OCI-LY1 (cell line): ENCODE measurements around the gene AP2A2.

Experiments used
- H2AFZ ChIP-seq: fragments of 200-600 bp; sonication (generic), shearing (Covaris generic); 2 replicates; pipeline ENCODE4 v1.6.0; 2014; ENCODE audit warnings: antibody characterized with exemption, mild to moderate bottlenecking, low read length
- H3F3A ChIP-seq: fragments of 200-600 bp; sonication (generic), shearing (Covaris generic); 2 replicates; pipeline ENCODE4 v1.6.0; 2014; ENCODE audit warnings: mild to moderate bottlenecking, antibody characterized with exemption, low read length, moderate library complexity; ENCODE audit not compliant: insufficient read depth
- H3K27ac ChIP-seq: fragments of 200-600 bp; sonication (generic); 2 replicates; pipeline ENCODE4 v1.5.1; 2014; ENCODE audit warnings: low read length, mixed run types, mild to moderate bottlenecking, low read depth; ENCODE audit not compliant: poor library complexity, severe bottlenecking
- H3K27me3 ChIP-seq: fragments of 200-600 bp; sonication (generic); 2 replicates; pipeline ENCODE4 v1.6.0; 2014; ENCODE audit warnings: antibody characterized with exemption, mild to moderate bottlenecking, low read length, moderate library complexity; ENCODE audit not compliant: insufficient read depth
- H3K36me3 ChIP-seq: fragments of 200-600 bp; sonication (generic); 2 replicates; pipeline ENCODE4 v1.6.1; 2014; ENCODE audit warnings: mild to moderate bottlenecking, antibody characterized with exemption, low read length, moderate library complexity, mixed read lengths; ENCODE audit not compliant: insufficient read depth
- H3K4me1 ChIP-seq: fragments of 200-600 bp; sonication (generic); 2 replicates; pipeline ENCODE4 v1.5.1; 2014; ENCODE audit warnings: mild to moderate bottlenecking, low read length, moderate library complexity; ENCODE audit not compliant: insufficient read depth, severe bottlenecking
- H3K4me2 ChIP-seq: fragments of 200-600 bp; sonication (generic), shearing (Covaris generic); 2 replicates; pipeline ENCODE4 v1.6.1; 2014; ENCODE audit warnings: low read length
- H3K4me3 ChIP-seq: fragments of 200-600 bp; sonication (generic); 2 replicates; pipeline ENCODE4 v1.5.1; 2014; ENCODE audit warnings: low read length, low read depth, mild to moderate bottlenecking, mixed read lengths; ENCODE audit not compliant: poor library complexity, severe bottlenecking
- H3K79me2 ChIP-seq: fragments of 200-600 bp; shearing (Covaris generic); 2 replicates; pipeline ENCODE4 v1.6.1; 2016; ENCODE audit warnings: mixed run types, low read length, mixed read lengths; ENCODE audit not compliant: insufficient read depth
- H3K9ac ChIP-seq: fragments of 200-600 bp; sonication (generic), shearing (Covaris generic); 2 replicates; pipeline ENCODE4 v1.6.1; 2014; ENCODE audit warnings: mild to moderate bottlenecking, low read length, mixed read lengths
- H3K9me2 ChIP-seq: fragments of 200-600 bp; sonication (generic), shearing (Covaris generic); 2 replicates; pipeline ENCODE4 v1.6.1; 2014; ENCODE audit warnings: low read depth, mild to moderate bottlenecking, low read length, mixed read lengths
- H3K9me3 ChIP-seq: fragments of 200-600 bp; shearing (Covaris generic); 2 replicates; pipeline ENCODE4 v1.6.1; 2014; ENCODE audit warnings: low read length, mixed read lengths
- H4K20me1 ChIP-seq: fragments of 200-600 bp; sonication (generic), shearing (Covaris generic); 2 replicates; pipeline ENCODE4 v1.6.0; 2016; ENCODE audit warnings: mild to moderate bottlenecking, low read length; ENCODE audit not compliant: insufficient read depth
- EZH2 ChIP-seq: fragments of 200-600 bp; sonication (generic), shearing (Covaris generic); IDR thresholded peaks from 2 replicates; pipeline ENCODE4 v1.8.0; 2017; ENCODE audit warnings: borderline replicate concordance, mixed run types, mild to moderate bottlenecking, antibody characterized with exemption, low read length, moderate library complexity, mixed read lengths
- TF ChIP-seq, protein P1 (sequence below): fragments of 200-600 bp; sonication (generic), shearing (Covaris generic); IDR thresholded peaks from 2 replicates; pipeline ENCODE4 v1.5.1; 2017; ENCODE audit warnings: mild to moderate bottlenecking, antibody characterized with exemption, low read length, moderate library complexity, mixed read lengths

Gene AP2A2

DNA sequence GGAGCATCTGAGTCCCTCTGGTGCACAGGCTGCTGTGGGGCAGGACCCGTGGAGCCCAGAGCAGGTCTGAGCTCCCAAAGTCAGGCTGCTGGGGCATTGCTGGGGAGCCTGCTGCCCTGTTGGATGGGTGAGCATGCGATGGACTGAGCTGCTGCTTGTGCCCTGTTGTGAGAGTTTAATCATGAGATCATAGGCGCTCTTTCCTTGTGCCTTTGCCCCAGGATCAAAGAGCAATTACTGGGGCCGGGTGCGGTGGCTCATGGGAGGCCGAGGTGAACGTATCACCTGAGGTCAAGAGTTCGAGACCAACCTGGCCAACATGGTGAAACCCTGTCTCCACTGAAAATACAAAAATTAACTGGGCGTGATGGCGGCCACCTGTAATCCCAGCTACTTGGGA is 73.3 kb downstream of the AP2A2 start:
- Histone ChIP-seq H3F3A (no peaks in the 10 kb centered on the region), H3K4me1 (no peaks in the 10 kb centered on the region), H3K9me3 (no peaks in the 10 kb centered on the region), H3K27ac (no peak overlapping the region), H3K36me3 (peaks cover 43% of the 10 kb centered on the region), H3K9ac (no peak overlapping the region), H3K79me2 (no peaks in the 10 kb centered on the region), H3K9me2 (no peaks in the 10 kb centered on the region), H4K20me1 (no peaks in the 10 kb centered on the region), H3K4me2 (no peak overlapping the region), H3K4me3 (no peak overlapping the region), H3K27me3 (no peaks in the 10 kb centered on the region), H2AFZ (no peak overlapping the region)
- TF ChIP-seq, protein P1, sequence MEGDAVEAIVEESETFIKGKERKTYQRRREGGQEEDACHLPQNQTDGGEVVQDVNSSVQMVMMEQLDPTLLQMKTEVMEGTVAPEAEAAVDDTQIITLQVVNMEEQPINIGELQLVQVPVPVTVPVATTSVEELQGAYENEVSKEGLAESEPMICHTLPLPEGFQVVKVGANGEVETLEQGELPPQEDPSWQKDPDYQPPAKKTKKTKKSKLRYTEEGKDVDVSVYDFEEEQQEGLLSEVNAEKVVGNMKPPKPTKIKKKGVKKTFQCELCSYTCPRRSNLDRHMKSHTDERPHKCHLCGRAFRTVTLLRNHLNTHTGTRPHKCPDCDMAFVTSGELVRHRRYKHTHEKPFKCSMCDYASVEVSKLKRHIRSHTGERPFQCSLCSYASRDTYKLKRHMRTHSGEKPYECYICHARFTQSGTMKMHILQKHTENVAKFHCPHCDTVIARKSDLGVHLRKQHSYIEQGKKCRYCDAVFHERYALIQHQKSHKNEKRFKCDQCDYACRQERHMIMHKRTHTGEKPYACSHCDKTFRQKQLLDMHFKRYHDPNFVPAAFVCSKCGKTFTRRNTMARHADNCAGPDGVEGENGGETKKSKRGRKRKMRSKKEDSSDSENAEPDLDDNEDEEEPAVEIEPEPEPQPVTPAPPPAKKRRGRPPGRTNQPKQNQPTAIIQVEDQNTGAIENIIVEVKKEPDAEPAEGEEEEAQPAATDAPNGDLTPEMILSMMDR = no peak
- no peak for TF ChIP-seq EZH2

DNA sequence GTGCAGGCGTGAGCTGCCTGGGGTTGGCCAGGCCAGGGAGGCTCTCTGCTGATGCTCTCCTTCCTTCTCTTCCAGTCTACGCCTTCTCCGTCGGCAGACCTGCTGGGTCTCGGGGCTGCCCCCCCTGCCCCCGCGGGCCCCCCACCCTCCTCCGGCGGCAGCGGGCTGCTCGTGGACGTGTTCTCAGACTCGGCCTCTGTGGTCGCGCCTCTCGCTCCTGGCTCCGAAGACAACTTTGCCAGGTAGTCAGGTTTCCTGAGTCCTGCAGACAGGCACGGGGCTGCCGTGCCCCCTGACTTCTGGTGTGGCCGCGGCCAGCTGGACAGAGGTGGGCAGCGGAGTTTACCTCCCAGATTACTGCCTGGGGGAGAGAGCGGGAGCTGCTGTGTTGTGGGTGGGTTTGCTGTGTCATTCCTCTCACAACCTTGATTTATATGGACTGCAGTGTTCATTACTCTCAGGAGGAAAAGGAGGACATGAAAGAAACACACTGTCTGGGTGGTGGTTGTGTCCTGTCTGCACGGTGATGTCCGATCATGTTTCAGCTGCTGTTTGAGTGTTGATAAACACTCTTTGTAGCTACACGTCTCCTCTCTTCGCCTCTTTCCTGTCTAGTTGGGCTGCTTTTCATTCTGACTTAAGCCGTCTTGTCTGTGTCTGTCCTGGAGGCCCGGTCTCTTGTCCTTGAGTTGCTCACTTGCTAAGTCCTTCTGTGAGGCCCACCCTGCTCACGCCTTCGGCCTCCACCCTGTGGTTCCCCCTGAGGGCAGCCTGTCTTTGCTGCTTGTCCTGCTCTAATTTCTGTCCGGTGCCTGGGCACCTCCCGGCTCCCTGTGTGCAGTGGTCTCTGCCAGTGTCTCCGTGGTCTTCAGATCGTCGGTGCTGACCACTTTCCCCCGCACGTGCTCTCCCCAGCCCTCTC is 74.9 kb downstream of the AP2A2 start:
- Histone ChIP-seq H3K4me2 (no peak overlapping the region), H3K9me2 (no peaks in the 10 kb centered on the region), H3K79me2 (no peaks in the 10 kb centered on the region), H4K20me1 (no peaks in the 10 kb centered on the region), H3K4me1 (no peaks in the 10 kb centered on the region), H3K4me3 (no peak overlapping the region), H3K9me3 (no peaks in the 10 kb centered on the region), H3F3A (no peaks in the 10 kb centered on the region), H3K36me3 (peaks cover 46% of the 10 kb centered on the region), H3K9ac (no peak overlapping the region), H3K27me3 (no peaks in the 10 kb centered on the region), H3K27ac (no peak overlapping the region), H2AFZ (no peak overlapping the region)
- no peak for TF ChIP-seq EZH2
- TF ChIP-seq, protein P1 = no peak

DNA sequence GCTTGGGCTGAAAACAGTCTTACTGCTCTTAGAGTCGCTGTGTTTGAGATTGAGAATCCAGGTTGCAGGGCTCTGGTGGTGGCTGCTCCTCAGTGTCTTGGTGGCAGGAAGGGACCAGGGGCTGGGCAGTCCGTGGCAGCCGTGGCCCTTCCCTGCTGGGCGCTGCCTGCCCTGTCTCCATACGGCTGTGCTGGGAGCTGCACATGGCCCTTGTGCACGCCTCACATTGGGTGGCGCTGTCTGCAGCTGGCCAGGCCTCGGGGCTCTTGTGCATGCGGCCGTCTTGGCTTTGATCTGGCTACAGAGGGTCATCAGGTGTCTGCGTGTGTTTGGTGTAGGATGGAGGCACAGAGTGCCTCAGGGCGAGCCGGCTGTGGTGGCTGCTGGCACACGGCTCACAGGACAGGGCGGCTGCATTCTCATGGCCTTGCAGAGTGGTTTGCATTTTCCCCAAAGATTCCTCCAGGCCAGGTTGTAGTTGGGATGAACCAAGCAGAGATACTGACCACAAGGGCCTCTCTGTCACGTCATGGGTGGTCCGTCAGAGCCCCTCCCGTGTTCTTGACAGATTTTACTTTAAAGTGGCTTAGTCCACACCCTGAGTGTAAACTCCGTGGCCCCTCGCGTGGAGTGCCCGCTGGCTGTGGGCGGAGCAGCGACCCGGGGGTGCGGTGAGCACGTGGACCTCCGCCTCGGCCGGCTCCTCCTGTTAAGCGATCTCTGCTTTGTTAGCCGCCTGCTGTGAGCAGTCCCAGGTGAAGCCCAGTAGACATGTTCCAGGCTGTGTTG is 76.1 kb downstream of the AP2A2 start:
- no peaks in the 10 kb centered on the region for H3K9me2 ChIP-seq
- no peak overlapping the region for H3K4me3 ChIP-seq
- no peak overlapping the region for H3K4me2 ChIP-seq
- peaks cover 44% of the 10 kb centered on the region for H3K36me3 ChIP-seq
- no peak overlapping the region for H2AFZ ChIP-seq
- no peak overlapping the region for H3K9ac ChIP-seq
- H3K4me1 ChIP-seq = no peaks in the 10 kb centered on the region
- no peaks in the 10 kb centered on the region for H3K27me3 ChIP-seq
- TF ChIP-seq, protein P1 = no peak
- TF ChIP-seq EZH2 = no peak
- H3K9me3 ChIP-seq = no peaks in the 10 kb centered on the region
- H3K79me2 ChIP-seq = no peaks in the 10 kb centered on the region
- H3K27ac ChIP-seq = no peak overlapping the region
- no peaks in the 10 kb centered on the region for H4K20me1 ChIP-seq
- H3F3A ChIP-seq = no peaks in the 10 kb centered on the region
